Thyroid gland (tissue), 4 donors: ENCODE results near the gene SMDT1. TPM values are rescaled to one million over a fixed set of nuclear protein-coding genes. Genes with fewer than 3 reads are reported as not detected.
"Not testable (repeated sequence)": the region's sequence is repeated elsewhere in the genome, so short reads cannot be mapped to it uniquely, and the experiment has no call there.

Experiments used
- DNase-seq, 2 donors: peaks; one replicate each; pipeline ENCODE4 v3.0.0-alpha.2; 2019
- H3K27ac ChIP-seq, 3 donors: fragments of 200-600 bp; sonication (generic); 1 replicate in 2 of 3; 2 replicates in 1 of 3; pipeline ENCODE4 v1.5.1; 2016 to 2019; ENCODE audit warnings: mild to moderate bottlenecking in 1 of 3, moderate library complexity in 1 of 3
- H3K27me3 ChIP-seq: fragments of 200-600 bp; sonication (generic); one replicate; pipeline ENCODE4 v1.5.1; 2019
- H3K36me3 ChIP-seq, 2 donors: fragments of 200-600 bp; sonication (generic); one replicate each; pipeline ENCODE4 v1.5.1; 2016 to 2019
- H3K4me1 ChIP-seq, 2 donors: fragments of 200-600 bp; sonication (generic); one replicate each; pipeline ENCODE4 v1.5.1; 2017 to 2019
- H3K4me3 ChIP-seq, 3 donors: fragments of 200-600 bp; sonication (generic); replicated peaks in 1 of 3; 1 replicate in 2 of 3; 2 replicates in 1 of 3; pipeline ENCODE4 v1.5.1; 2016; ENCODE audit warnings: mild to moderate bottlenecking in 1 of 3
- H3K9me3 ChIP-seq: fragments of 200-600 bp; sonication (generic); one replicate; pipeline ENCODE4 v1.5.1; 2017
- POLR2A ChIP-seq, 2 donors: fragments of 450-650 bp; IDR thresholded peaks; one replicate each; pipeline ENCODE4 v1.6.1; 2017; ENCODE audit warnings: antibody characterized with exemption in 2 of 2, mild to moderate bottlenecking in 2 of 2, moderate library complexity in 1 of 2
- WGBS, 2 donors: methylation state at CpG; one replicate each; pipeline ENCODE4 v1.1.5; 2017; 5-methylcytosine and 5-hydroxymethylcytosine counted together
- intact Hi-C: fragments of 100-400 bp; cut with DNase I; formaldehyde crosslinking; loops from one replicate; pipeline ENCODE4 v1.15.1; 2023
- total RNA-seq, 4 donors: library from RNA; depleted of rRNA; stranded (reverse); fragments of >200 nt; gene quantifications; one replicate each; pipeline ENCODE4 v1.2.3, GENCODE V29; 2016
- TF ChIP-seq, protein P1 (sequence below), 6 experiments: fragments of 200-600 bp in 3 of 6; fragments of 450-650 bp in 3 of 6; sonication (generic) in 3 of 6; IDR thresholded peaks; one replicate each; pipeline ENCODE4 v1.5.1; 2016 to 2019; ENCODE audit warnings: antibody characterized with exemption in 6 of 6, mild to moderate bottlenecking in 2 of 6, inconsistent platforms in 1 of 6, moderate library complexity in 1 of 6

The SMDT1 gene
- total RNA-seq, 4 donors from 2014 or later = 18.7 to 30.2 (median 22.0) TPM

DNA sequence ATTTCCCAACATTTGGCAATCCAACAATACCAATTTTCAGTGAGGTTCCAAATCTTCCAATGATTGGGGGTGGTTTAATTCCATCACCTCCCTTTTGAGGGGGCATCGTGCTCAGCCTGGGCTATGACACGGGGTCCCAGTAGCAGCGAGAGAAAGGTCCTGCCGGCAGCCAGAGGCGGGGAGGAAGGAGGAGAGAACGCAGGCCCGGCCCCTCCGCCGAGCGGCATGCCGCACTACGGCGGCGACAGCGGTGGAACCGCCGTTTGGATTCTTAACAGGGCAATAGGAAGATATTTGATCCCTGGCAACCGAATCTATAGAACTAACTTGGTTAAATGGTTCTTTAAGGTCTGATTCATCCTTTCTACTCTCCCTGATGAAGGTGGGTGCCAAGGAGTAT is 29.3 kb downstream of the SMDT1 start:
- 76 to 81% methylated on average over 18 of the region's 18 CpGs for WGBS, 2 donors
- no peak overlapping the region for H3K4me3 ChIP-seq
- H3K36me3 ChIP-seq = no peaks in the 10 kb centered on the region
- DNase-seq = no peak
- no peaks in the 10 kb centered on the region for H3K4me1 ChIP-seq
- no peaks in the 10 kb centered on the region for H3K27me3 ChIP-seq
- TF ChIP-seq, protein P1, sequence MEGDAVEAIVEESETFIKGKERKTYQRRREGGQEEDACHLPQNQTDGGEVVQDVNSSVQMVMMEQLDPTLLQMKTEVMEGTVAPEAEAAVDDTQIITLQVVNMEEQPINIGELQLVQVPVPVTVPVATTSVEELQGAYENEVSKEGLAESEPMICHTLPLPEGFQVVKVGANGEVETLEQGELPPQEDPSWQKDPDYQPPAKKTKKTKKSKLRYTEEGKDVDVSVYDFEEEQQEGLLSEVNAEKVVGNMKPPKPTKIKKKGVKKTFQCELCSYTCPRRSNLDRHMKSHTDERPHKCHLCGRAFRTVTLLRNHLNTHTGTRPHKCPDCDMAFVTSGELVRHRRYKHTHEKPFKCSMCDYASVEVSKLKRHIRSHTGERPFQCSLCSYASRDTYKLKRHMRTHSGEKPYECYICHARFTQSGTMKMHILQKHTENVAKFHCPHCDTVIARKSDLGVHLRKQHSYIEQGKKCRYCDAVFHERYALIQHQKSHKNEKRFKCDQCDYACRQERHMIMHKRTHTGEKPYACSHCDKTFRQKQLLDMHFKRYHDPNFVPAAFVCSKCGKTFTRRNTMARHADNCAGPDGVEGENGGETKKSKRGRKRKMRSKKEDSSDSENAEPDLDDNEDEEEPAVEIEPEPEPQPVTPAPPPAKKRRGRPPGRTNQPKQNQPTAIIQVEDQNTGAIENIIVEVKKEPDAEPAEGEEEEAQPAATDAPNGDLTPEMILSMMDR (IDR thresholded peaks at IDR 0.05) = no peak
- no peak for TF ChIP-seq POLR2A (IDR thresholded peaks at IDR 0.05)
- intact Hi-C loops = no loop called here
- no peak overlapping the region for H3K27ac ChIP-seq
- no peaks in the 10 kb centered on the region for H3K9me3 ChIP-seq

- no peak for DNase-seq
- Histone ChIP-seq H3K27ac (no peak overlapping the region), H3K9me3 (no peaks in the 10 kb centered on the region), H3K27me3 (no peaks in the 10 kb centered on the region), H3K36me3 (no peaks in the 10 kb centered on the region), H3K4me3 (no peak overlapping the region), H3K4me1 (peaks cover 0 to 5% of the 10 kb centered on the region in 2 donors)
- intact Hi-C loops = no loop called here
- WGBS, 2 donors = 85% methylated on average over 4 of the region's 4 CpGs
- TF ChIP-seq, protein P1 (IDR thresholded peaks at IDR 0.05) = no peak
- TF ChIP-seq POLR2A (IDR thresholded peaks at IDR 0.05) = no peak
Measured at GRCh38 chr22:42111798-42112197, 32.3 kb downstream of the SMDT1 start.

DNA sequence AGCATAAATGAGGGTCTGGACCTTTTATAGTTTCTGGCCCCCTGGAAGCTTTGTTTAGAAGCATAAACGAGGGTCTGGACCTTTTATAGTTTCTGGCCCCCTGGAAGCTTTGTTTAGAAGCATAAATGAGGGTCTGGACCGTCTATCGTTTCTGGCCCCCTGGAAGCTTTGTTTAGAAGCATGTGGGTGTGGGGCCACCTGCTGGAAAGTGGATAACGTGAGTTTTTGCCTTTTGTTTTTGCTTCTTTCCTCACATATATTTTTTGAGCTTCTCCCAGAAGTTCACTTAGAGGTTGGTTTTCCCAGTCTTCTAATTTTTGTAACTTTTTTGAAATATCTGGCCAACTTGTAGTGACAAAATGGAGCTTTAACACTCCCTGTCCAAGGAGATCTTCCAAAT is 33.3 kb downstream of the SMDT1 start:
- WGBS, 2 donors = 31 to 33% methylated on average over 2 to 4 of the region's 4 CpGs
- H3K27ac ChIP-seq, H3K36me3 ChIP-seq, intact Hi-C loops, H3K4me1 ChIP-seq, DNase-seq, H3K4me3 ChIP-seq, H3K27me3 ChIP-seq, H3K9me3 ChIP-seq: not testable (repeated sequence)

- H3K36me3 ChIP-seq = no peaks in the 10 kb centered on the region
- 96 to 97% methylated on average over 7 of the region's 7 CpGs for WGBS, 2 donors
- H3K27ac ChIP-seq = no peak overlapping the region
- intact Hi-C loops = no loop called here
- no peak for DNase-seq
- no peaks in the 10 kb centered on the region for H3K9me3 ChIP-seq
- peaks cover 0 to 9% of the 10 kb centered on the region in 2 donors for H3K4me1 ChIP-seq
- TF ChIP-seq, protein P1 (IDR thresholded peaks at IDR 0.05) = peak in 2 of 6 experiments; percentile 18 to 28
- no peak for TF ChIP-seq POLR2A (IDR thresholded peaks at IDR 0.05)
- no peak overlapping the region for H3K4me3 ChIP-seq
- H3K27me3 ChIP-seq = no peaks in the 10 kb centered on the region
Measured at GRCh38 chr22:42114721-42115120, 35.2 kb downstream of the SMDT1 start.

DNA sequence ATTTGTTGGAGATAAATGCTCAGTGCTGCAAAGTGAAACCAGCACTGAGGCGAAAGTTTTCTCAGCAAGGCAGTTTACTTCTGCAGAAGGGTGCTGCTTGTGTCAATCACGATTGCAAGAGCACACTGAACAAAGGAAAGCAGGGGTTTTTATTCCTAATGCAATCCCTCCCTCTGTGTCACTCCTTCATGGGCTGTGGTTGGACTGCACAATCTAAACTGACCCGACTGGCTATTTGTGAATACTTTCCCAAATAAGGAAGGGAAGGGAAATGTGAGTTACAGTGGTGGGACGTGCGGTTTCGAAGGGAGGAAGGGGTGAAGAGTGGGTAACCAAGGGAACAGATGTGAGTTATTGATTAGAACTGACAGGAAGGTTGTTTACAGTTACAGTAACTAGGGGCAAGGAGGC is 35.9 kb downstream of the SMDT1 start:
- WGBS, 2 donors = 78 to 89% methylated on average over 6 of the region's 6 CpGs
- H3K27me3 ChIP-seq, H3K4me3 ChIP-seq, H3K4me1 ChIP-seq, DNase-seq, H3K27ac ChIP-seq, H3K9me3 ChIP-seq, intact Hi-C loops, H3K36me3 ChIP-seq: not testable (repeated sequence)

GRCh38 chr22:42116848-42117424 is 37.4 kb downstream of the SMDT1 start:
- 57 to 66% methylated on average over 4 of the region's 4 CpGs for WGBS, 2 donors
- DNase-seq = peak; percentile 83 to 86
- H3K27ac ChIP-seq = peak overlapping the region in 1 of 3 donors; percentile 6
- H3K36me3 ChIP-seq = no peaks in the 10 kb centered on the region
- no peaks in the 10 kb centered on the region for H3K27me3 ChIP-seq
- intact Hi-C loops = no loop called here
- no peak for TF ChIP-seq POLR2A (IDR thresholded peaks at IDR 0.05)
- TF ChIP-seq, protein P1 (IDR thresholded peaks at IDR 0.05) = peak in 1 of 6 experiments; percentile 8
- peaks cover 0 to 9% of the 10 kb centered on the region in 2 donors for H3K4me1 ChIP-seq
- H3K4me3 ChIP-seq = no peak overlapping the region
- no peaks in the 10 kb centered on the region for H3K9me3 ChIP-seq

DNA sequence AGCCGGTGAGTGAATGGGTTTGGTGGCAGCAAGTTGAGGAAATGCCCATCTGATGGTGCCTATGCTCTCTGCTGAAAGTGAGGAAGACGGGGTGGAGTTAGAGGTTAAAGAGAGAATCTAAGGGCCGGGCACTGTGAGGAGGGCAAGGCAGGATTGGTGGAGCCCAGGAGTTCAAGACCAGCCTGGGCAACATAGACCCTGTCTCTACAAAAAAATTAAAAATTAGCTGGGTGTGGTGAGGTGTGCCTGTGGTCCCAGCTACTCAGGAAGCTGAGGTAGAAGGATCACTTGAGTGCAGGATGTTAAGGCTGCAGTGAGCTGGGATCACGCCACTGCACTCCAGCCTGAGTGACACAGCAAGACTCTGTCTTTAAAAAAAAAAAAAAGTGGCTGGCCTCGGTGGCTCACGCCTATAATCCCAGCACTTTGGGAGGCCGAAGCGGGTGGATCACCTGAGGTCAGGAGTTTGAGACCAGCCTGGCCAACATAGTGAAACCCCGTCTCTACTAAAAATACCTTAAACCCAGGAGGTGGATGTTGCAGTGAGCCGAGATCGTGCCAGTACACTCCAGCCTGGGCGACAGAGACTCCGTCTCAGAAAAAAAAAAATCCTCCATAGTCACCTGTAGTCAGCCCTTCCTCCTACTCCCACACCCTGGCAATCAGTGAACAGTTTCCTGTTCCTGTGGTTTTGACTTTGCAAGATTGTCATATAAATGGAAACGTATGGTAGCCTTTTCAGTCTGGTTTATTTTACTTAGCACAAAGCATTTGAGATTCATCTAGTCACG is 40.9 kb downstream of the SMDT1 start:
- intact Hi-C loops = not testable (repeated sequence)
- WGBS, 2 donors = 79 to 88% methylated on average over 15 of the region's 15 CpGs

GRCh38 chr22:42123529-42123928 is 44.0 kb downstream of the SMDT1 start:
- H3K4me1 ChIP-seq, H3K4me3 ChIP-seq, H3K27ac ChIP-seq, H3K27me3 ChIP-seq, DNase-seq, H3K9me3 ChIP-seq, H3K36me3 ChIP-seq, intact Hi-C loops: not testable (repeated sequence)
- no CpG with 5 or more reads among the region's 4 CpGs for WGBS, 2 donors

More for the DNA sequence above, 40.9 kb downstream of the SMDT1 start:
- not testable (repeated sequence) for H3K9me3 ChIP-seq, DNase-seq, H3K36me3 ChIP-seq, H3K4me1 ChIP-seq, H3K4me3 ChIP-seq, H3K27ac ChIP-seq, H3K27me3 ChIP-seq
